ELR (cell line): ENCODE measurements around the gene WNK1.

Experiments
- DNase-seq: peaks from one replicate; pipeline ENCODE4 v3.0.0-alpha.2; 2015; ENCODE audit warnings: low read depth

The WNK1 gene

GRCh38 chr12:863285-863684 is 110.9 kb downstream of the WNK1 start:
- no peak for DNase-seq

GRCh38 chr12:865614-866013 is 113.2 kb downstream of the WNK1 start:
- no peak for DNase-seq

DNA sequence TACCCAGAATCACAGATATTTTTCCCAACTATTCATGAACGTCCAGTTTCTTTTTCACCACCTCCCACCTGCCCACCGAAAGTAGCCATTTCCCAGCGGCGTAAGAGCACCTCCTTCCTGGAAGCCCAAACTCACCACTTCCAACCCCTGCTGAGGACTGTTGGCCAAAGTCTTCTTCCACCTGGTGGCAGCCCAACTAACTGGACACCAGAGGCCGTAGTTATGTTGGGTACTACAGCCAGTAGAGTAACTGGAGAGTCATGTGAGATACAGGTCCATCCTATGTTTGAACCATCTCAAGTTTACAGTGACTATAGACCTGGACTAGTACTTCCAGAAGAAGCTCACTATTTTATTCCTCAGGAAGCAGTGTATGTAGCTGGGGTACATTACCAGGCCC is 115.5 kb downstream of the WNK1 start:
- no peak for DNase-seq

GRCh38 chr12:868722-869121 is 116.3 kb downstream of the WNK1 start:
- DNase-seq: no peak

DNA sequence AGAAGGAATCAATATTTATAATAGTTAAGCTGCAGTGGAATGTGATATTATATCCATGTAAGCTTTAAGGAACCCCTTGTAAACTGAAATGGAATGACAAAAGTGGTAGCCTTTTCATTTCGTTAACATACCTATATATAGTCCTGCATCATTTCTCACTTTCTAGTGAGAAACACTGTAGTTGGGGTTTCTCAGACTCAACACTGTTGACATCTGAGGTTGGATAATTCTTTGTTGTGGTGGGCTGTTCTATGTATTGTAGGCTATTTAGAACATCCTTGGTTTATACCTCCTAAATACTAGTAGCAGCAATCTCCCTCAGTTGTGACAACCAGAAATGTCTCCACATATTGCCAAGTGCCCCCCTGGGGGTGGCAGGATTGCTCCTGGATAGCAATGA is 118.0 kb downstream of the WNK1 start:
- no peak for DNase-seq

- DNase-seq: peak; percentile 15
These were observed 121.6 kb downstream of the WNK1 start for GRCh38 chr12:873954-874353.

GRCh38 chr12:879641-880040 is 127.3 kb downstream of the WNK1 start:
- DNase-seq: peak; percentile 80

- DNase-seq: no peak
These were observed 128.3 kb downstream of the WNK1 start for GRCh38 chr12:880656-881055.

DNA sequence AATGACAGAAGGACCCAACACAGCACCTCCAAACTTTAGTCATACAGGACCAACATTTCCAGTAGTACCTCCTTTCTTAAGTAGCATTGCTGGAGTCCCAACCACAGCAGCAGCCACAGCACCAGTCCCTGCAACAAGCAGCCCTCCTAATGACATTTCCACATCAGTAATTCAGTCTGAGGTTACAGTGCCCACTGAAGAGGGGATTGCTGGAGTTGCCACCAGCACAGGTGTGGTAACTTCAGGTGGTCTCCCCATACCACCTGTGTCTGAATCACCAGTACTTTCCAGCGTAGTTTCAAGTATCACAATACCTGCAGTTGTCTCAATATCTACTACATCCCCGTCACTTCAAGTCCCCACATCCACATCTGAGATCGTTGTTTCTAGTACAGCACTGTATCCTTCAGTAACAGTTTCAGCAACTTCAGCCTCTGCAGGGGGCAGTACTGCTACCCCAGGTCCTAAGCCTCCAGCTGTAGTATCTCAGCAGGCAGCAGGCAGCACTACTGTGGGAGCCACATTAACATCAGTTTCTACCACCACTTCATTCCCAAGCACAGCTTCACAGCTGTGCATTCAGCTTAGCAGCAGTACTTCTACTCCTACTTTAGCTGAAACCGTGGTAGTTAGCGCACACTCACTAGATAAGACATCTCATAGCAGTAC is 132.5 kb downstream of the WNK1 start:
- no peak for DNase-seq

DNA sequence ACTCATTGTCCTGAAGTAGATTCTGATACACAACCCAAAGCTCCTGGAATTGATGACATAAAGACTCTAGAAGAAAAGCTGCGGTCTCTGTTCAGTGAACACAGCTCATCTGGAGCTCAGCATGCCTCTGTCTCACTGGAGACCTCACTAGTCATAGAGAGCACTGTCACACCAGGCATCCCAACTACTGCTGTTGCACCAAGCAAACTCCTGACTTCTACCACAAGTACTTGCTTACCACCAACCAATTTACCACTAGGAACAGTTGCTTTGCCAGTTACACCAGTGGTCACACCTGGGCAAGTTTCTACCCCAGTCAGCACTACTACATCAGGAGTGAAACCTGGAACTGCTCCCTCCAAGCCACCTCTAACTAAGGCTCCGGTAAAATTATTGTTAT is 133.3 kb downstream of the WNK1 start:
- DNase-seq: no peak

DNA sequence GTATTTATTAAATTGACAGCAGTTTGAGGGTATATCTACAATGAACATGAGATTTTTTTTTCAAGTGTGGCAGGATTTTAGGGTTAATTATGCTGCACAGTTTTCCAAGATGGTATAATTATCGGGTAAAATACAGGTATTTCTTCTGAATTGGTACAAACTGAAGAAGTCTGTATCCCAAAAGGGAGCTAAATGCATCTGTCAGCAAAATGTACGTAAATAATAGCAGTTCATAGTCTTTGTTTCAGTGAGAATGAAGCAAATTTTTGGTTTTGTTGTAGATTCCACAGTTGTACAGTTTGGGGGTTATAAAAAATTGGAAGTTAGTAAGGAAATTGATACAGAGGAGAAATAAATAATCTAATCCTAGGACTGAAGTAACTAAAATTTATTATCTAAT is 133.8 kb downstream of the WNK1 start:
- no peak for DNase-seq

DNA sequence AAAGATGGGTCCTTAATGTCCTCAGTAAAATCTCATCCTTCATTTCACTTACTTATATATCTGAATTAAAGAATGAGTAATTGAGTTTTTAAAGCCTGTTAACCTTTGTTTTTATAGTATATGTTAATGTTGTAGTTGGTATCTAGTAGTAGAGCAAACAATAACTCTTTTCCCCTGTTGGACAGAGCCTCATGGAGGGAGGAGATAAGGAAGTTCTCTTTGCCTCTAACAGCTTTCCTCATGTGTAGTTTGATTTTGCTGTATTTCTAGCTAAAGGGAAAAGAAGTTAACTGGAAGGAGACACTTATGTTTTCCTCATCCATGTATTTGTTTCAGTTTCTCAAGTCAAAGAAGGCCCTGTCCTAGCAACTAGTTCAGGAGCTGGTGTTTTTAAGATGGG is 141.8 kb downstream of the WNK1 start:
- no peak for DNase-seq

- DNase-seq: no peak
These were observed 143.7 kb downstream of the WNK1 start for GRCh38 chr12:896031-896430.

GRCh38 chr12:897386-897785 is 145.0 kb downstream of the WNK1 start:
- no peak for DNase-seq

DNA sequence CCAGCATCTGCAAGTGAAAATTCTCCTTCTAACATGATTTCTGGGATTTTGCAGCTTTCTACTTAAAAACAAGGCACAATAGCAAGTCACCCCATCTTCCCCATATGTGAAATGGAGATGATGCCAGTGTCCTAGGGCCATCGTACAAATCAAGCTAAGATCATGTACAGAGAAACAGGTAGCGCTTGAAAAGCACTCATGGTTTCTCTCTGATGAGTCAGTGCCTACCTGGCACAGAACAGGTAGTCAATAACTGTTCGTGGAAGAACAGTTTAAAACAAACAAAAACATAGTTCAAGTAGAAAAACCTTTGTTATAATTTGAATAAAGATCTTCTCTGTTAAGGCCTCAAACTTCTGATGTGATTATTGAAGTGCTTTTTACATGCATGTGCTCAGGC is 150.2 kb downstream of the WNK1 start:
- no peak for DNase-seq

- DNase-seq: no peak
These were observed 150.7 kb downstream of the WNK1 start for GRCh38 chr12:903055-903454.

DNA sequence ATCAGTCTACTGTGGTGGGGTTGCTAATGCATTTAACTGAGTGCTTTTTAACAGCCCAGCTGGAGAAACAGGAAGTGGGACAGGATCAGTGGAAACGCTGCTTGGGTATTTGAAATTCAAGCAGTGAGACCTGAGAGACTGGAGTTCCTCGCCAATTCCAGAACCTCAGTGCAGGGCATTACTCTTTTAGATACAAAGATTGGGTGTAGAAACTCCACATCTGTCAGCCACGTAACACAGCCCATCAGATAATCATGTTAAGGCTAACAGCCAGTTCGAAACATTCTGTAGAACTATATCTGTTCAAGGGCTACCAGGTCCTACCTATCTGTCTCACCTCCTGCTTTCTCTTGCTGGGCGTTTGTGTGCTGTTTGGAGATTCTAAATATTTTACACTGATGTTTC is 151.6 kb downstream of the WNK1 start:
- DNase-seq: no peak

DNA sequence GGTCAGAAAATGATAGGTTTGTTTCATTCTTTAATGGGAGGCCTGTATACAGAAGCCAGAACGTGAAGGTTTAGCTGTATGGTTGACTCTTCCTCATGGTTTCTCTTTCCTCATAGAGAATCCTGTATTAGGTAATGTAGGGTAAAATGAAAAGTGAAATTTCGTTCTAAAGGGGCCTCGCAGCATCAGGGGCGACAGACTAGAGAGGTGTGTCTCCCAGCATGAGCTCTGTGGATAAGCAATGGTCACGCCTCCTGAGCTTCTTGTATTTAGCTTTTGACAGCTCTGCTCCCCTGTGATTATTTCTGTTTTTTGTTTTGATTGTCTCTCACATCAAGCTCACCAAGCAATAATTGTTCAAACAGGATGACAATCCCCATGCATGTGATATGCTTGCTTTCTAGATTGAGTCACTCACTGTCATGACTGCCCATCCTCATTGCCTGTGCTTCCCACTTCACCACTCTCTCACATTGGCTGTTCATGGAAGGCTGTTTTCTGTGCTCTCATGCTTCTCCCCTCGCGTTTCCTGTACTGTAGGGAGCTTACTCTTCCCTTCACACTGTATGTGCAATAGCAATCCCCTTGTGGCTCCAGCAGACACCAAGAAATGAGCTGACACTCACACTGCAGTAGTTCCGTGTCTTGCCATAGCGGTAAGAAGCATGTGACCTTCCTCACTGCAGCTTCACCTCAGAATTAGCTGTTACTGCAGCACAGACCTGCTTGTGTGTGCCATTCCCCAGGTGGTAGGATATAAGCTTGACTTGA is 153.1 kb downstream of the WNK1 start:
- no peak for DNase-seq

DNA sequence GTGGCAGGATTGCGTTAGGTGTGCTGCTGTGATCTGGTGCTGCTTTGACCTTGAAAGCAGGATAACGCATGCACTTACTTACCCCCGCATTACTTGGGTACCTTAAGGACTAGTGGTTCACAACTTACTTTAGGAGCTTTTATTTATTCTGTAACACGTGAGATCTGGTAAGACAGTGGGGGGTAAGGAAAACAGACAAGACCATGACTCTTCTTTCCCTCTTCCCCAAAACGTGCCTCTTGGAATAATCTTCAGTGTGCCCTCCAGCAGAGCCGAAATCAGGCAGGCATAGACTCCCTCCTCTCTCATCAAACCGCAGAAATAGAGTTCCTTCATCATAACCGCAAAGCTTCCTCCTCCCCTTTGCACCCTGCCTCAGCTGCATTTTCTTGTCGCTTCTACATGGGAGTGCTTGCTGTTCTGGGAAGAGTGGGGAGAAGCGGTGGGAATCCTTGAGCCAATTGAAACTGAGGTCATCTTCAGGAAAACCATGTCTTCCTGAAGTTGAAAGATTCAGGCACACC is 153.7 kb downstream of the WNK1 start:
- DNase-seq: no peak

DNA sequence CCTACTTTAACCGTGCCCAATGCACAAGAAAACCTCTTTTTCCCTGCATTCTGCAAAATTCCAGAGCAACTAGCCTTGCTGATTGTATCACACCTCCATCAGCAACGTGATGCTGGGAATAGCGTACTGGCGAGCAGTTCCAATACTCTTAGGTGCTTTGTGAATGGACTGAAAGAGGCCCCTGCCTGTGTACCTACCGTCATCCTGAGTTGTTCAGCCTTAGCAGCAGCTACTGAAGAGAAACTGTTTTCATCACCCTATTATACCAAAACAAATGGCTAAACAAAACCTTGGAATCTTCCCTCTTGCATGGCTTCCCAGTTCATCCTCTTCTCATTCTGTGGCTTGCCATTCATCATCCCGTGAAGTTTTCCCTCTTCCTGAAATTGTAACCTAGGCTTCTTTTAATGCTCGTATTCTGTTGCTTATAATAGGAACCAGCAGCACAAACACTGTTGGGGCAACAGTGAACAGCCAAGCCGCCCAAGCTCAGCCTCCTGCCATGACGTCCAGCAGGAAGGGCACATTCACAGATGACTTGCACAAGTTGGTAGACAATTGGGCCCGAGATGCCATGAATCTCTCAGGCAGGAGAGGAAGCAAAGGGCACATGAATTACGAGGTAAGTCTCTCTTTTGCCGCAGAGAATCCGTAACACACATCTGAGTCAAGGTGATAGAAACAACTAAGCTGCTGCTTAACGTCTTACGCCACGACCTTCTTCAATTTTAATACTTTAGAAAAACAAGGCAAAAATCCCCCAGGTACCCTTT is 155.2 kb downstream of the WNK1 start:
- no peak for DNase-seq

DNA sequence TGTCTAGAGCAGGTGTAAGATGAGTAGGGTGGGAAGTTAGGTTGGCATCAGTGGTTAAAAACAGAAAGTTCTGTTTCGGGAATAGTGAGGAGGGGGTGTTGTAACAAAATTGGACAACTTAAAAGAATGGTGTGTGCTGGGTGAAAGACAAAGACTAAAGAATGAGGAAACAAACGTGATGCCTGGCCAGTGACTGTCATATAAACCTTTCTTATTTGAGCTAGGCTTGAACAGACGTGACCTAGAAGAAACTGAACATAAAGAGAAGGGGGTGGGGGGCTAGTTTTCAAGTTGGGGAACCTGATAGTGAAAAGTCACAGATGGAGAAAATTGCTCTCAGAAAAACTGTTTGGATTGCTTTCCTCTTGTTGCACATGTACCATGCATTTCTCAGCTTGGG is 157.5 kb downstream of the WNK1 start:
- DNase-seq: no peak

DNA sequence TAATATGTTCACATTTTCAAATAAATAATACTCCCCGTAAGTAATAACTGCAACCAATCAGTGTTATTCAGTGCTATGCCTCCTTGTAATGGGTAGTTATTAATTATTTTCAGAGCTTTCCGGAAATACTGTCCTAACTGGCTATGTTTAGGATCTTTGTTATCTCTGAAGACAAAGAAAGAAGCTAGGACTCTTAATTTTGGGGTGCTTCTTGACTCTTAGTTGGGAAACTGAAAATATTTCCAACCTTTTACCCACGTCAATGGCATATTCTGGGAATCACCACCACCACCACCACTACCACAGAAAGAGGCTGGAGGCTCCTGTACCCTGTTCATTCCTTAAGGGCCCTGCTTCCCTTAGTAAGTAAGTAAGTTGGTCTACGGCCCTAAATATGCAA is 158.0 kb downstream of the WNK1 start:
- DNase-seq: no peak
